DLD1 (cell line): ENCODE results near the gene GSN.

ENCODE experiments used
- in situ Hi-C: cut with HindIII; loops from 2 replicates; pipeline ENCODE4 v1.10.0; 2017; ENCODE audit warnings: low sequenced_read_pairs

Gene GSN

DNA sequence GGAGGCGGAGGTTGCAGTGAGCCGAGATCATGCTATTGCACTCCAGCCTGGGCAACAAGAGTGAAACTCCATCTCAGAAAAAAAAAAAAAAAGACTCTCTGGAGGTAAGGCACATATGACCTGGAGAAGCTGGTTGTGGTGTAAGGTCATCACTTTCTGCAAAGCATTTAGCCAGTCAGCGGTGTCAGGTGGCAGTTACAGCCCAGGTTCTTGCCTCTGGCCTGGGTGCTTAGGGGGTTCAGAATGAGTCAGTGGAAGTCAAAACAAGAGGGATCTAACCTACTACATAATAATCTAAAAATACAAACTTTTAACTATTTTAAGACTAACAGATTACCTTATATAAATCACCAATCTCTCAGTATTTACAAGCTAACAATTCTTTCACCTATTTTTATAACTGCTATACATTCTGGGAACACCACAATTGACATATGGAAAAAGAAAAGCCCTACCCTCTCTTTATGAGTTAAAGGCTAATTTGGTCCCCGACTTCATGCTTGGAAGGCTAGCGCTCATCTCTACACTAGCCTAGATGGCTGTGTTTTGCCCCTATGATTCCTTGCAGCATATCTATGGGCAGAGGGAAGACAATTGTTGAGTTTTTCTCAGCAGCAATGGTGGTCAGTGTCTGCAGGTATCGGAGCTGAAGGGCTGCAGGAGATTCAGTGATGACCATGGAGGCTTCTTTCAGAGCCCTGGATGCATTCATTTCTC, 72.9 kb downstream of the GSN start:
- in situ Hi-C loops, result no loop called here

DNA sequence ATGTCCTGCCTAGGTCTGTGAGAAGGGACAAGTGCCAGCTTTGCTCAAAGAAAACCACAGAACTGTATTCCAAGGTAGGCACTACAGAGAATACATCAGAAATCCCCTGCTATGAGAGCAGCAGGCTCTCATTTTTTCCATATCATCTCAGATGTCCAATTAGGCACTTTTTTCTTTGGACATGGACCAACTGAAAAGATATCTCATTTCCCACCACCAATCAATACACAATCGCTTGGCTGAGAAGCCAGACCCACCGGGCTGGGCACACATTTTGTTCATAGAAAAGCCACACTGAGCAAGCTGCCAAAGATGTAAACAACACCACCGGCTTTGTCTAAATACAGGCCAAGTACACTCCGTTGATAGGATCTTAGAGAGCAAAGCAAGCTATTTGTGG, 76.2 kb downstream of the GSN start:
- in situ Hi-C loops, result no loop called here

DNA sequence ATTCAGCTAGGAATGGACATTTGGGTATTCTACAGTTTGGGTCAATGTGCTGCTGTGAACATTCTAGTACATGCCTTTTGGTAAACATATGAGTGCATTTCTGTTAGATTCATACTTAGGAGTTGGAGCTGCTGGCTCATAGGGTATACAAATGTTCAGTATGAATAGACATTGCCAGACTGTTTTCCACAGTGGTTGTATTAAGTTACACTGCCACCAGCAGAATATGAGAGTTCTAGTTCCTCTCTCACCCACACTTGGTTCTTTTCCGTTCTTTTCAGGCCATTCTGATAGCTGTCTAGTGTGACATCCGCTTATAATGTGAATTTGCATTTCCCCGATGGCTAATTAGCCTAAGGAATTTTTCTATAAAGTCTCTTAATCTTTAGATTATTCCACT, 77.1 kb downstream of the GSN start:
- in situ Hi-C loops, result no loop called here

DNA sequence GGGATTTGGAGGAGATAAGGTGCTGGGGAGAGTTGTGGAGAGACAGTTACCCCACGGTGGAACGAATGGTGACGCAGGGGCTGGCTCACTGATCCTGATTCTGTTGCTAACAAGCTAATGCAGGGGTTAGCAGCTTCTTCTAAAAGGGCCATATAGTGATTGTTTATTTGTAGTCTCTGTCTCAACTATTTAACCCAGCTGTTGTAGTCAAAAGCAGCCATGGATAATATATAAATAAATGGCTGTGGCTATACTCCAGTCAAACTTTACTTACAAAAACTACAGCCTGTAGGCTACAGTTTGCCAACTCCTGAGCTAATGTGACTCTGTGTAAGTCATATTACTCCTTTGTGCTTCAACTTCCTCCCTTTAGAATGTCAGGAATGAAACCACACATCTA, 80.3 kb downstream of the GSN start:
- in situ Hi-C loops, result no loop called here

DNA sequence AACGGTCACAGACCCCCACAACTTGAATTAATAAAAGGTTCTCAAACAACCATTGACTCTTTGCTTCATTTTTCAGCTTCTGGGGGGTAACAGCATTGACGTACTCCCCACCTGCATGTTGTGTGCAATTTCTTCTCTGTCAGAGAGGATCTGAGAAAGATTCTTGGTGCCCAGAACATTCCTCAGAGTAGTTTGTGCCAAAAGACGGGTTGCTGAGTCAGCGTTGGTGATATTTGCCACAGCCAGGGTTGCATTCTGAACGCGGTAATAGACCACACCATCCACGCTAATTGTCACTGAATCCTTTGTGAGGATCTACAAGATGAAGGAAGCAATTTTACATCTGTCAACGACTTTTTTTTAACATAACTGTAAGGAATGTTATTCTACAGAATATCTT, 81.0 kb downstream of the GSN start:
- in situ Hi-C loops, result no loop called here

DNA sequence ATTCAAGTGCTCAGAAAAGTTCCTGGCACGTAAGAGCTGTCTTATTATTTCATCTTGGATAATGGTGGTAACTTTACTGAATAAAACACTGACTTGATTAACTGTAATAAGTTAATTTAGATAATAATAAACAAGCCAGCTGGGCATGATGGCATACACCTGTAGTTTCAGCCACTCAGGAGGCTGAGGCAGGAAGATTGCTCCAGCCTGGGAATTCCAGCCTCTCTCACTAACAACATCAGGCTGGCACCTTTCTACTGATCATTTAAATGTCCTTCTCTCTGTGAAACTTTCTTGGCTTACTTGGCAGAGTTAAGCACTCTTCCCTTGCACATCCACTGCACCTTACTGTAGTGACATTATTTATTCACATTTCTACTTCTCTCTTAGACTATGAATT, 82.1 kb downstream of the GSN start:
- in situ Hi-C loops, result no loop called here

DNA sequence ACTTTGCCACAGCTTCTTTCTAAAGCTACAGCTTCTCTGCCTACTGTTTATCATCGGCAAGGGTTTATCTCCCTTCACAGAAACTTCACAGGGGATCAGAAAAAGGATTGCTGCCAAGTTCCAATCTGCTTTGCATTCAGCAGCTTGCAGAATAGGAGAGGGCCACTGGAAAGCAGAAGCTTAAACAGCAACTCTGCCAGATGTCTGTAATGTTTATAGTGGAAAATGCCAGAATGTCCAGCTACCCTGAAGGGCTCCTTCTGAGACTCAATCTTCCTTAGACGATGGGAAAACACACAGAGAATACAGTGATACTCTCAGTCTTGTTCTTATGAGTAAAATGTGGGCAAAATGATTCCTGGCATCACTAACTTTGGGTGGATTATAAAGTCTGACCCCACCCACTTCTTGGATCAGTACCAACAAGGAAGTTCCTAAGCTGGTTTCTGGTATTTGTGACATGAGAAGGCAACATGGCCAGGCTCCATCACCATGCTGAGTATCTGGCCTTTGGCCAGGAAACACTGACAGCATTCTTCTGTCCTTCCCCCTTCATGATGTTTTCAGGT, 83.1 kb downstream of the GSN start:
- in situ Hi-C loops, result no loop called here

DNA sequence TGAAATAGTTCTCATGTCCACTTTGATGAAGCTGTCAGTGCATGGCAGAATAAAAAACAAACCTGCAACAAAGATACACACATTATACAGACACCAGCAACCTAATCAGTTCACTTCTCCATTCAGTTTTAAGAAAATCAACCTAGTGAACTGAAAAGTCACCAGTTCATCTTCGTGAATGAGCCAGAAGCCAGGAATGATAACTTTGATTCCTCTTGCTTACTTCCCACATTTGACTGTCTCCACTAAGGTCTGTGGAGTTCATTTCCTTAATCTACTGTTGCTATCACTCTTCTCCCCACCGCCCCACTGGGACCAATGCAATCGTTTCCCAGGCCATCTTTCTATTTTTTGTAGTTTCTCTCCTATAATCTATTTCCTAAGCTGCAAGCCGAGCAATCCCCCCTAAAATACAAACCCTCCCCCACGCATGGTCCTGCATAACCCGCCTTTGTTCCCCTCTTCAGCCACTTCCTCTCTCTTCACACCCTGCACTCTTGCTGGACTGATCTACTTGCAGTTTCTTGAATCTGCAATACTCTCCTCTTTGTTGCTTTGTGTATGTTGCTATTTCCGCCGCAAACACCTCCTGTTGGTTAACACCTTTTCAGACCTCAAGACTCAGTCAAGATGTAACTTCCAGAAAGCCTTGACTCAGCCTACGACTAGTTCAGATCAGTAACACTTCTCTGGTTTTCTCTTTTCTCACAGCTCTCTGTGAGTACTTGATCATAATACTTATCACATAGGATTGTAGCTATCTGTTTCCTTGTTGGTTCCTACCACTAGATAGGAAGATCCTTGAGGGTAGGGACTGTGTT, 85.5 kb downstream of the GSN start:
- in situ Hi-C loops, result no loop called here

DNA sequence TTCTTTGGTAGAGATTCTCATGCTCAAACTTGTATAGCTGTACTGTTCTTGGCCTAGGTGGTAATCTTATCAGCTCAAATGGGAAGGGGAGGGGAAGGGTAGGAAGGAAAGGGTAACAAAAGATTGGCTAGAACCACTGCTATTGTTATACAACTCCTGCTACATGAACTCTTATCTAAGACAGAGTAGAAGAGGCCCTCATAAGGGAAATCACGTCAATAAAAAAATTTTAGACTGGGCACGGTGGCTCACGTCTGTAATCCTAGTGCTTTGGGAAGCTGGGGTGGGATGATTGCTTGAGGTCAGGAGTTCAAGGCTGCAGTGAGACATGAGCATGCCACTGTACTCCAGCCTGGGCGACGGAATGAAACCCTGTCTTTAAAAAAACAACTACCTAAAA, 86.2 kb downstream of the GSN start:
- in situ Hi-C loops, result no loop called here

DNA sequence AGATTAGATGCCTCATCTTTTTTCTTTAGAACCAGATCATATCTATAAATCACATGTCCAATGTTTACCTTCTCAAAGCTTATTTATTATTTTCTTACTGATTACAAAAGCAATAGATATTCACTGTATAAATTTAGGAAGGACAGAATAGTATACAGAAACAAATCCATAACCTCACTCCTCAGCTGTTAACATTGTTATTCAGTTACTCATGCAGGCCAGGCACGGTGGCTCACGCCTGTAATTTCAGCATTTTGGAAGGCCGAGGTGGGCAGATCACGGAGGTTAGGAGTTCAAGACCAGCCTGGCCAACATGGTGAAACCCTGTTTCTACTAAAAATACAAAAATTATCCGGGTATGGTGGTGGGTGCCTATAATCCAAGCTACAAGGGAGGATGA, 86.8 kb downstream of the GSN start:
- in situ Hi-C loops, result no loop called here

DNA sequence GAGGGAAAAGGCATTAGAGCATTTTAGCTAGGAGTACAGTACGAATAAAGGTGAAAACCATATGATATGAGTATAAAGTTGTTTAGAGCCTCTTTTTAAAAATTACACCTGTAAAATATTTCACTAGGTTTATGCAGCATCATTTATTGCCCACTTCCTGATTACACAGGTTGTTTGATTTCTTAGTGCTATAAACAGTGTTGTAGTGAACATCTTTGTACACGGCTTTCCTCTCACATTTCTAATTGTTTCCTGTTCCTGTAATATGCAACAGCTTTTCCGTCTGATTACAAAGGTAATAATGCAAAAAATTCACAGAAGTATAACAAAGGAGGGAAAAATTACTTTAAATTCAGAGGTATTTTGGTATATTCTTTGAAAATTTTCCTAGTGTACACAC, 89.0 kb downstream of the GSN start:
- in situ Hi-C loops, result no loop called here

DNA sequence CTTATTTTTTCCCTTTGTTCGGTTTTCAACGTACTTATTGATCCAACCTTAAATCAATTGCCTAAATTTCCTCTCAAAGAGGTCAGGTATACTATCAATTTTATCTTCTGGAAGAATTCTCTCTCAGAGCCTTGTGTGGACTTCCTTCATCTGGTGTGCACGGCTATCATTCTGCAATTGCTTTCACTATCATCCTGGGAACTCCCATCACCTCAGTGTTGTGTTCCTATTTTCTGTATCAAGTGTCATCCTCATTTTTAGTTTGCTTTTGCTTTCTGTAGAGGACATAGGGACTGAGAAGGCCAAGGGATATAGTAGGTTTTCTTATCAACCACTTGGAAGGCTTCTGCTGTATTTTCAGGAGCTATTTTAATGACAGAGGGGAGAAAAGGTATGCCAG, 90.8 kb downstream of the GSN start:
- in situ Hi-C loops, result no loop called here

DNA sequence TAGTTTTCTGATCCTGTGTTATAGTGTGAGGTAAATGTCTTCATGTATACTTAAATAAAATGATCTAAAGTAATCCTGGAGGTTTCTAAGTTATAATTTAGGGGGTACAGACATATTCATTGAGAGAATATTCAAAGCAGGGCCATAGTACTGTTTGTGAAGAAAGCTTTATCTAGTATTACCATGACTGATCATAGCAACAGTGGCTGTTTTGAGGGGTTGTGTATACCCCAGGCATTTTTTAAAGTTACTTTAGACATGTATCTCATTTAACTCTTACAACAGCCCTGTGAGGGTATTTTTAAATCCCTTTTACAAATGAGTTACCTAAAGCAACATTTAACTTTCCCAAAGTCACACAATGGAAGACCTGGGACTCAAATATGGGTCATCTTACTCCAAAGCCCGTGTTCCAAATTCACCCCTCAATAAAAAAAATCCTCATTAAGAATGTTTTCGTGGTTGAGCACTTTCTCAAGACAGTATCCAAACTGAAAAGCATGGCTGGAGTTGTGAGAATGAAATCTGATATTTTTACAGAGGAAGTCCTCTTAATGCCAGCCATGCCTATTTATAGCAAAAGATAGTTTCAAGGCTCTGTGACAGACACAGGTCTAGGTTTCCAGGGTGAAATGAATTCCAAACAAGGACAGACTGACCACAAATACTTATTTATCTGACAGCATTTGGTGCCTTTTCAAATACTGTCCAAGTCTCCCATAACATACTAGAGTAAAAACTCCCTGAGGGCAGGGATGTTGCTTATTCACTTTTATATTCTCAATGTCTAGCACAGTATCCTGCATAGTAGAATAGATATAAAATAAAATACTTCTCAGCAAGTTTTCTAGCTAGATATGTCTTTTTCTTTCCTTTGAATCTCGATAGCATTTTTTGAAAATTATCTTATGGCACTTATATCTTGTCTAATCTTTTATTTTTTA, 91.7 kb downstream of the GSN start:
- in situ Hi-C loops, result no loop called here

DNA sequence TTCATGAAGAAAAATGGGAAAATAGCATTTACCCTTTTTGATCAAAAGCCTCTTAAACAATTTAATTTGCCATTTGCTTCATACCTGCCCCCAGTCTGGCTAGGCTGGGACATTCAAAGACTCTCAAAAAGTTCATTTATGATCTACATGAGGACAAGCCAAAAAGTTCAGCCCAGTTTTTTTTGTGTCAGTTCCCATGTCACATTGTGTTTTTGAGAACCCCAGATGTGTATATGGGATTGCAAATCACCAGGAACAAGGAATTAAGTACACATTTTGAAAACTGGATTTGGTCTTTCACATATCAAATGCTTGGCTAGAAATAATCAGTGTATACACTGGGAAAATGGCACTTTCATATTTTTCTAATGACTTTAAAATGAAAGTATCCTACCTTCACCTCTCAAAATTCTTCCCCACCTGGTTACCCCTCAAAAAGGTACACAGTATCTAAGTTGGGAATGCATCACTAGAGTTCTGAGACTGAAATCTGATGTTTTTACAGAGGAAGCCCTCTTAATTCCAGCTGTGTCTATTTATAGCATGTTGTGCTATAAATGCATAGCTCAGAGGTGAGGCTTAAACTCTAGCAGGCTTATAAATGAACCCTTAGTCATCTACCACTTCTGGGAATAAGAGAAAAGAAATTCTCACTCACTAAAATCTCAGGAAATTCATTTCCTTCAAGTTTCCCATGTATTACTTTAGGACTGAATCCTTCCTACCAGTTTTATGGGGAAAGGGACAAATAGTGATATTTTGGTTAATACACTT, 92.8 kb downstream of the GSN start:
- in situ Hi-C loops, result no loop called here

DNA sequence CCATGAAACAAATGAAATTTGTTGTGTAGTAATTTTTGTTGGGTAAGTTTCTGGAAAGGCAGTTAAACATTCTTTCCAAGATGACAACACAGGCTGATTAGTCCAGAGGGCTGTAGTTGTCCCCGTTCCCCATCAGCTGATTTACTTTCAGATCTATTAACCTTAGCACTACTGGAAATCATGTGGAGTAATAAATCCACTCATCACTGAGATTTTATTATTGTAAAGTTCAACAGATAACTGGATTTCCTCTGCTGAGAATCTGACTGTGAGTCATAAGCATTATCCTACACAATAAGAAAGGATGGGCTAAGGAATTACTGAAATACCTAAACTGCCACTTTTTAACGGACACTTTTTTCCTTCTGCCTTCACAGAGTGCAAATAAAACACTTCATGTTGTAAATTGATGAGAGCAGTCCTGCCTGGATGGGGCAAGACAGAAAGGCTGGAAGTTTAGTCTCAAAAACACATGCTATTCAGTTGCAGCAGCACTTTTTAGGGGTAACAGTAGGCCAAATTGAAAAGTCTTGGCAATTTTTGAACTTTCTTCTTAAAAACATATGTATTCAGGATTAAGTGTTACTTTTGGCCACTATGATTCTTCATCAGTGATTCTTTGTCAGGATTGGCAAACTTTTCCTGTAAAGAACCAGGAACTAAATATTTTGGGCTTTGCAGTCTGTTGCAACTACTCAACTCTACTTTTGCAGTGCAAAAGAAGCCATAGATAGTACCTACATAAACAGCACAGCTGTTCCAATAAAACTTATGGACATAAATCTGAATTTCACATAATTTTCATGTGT, 95.1 kb downstream of the GSN start:
- in situ Hi-C loops, result no loop called here

DNA sequence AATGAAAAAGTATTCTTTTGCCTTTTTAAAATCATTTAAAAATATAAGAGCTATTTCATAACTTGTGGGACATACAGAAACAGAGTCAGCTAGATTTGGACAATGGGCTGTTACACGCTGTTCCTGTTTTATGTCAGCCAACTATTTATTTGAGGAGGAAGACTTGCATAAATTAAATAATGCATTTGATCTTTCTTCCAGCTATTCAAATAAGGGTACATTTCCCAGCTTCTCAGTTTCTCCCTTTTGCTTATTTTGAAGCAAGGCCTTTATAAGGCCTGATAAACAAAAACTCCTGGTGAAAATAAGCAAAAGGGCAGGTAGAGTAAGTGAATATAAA, 95.6 kb downstream of the GSN start:
- in situ Hi-C loops, result no loop called here

DNA sequence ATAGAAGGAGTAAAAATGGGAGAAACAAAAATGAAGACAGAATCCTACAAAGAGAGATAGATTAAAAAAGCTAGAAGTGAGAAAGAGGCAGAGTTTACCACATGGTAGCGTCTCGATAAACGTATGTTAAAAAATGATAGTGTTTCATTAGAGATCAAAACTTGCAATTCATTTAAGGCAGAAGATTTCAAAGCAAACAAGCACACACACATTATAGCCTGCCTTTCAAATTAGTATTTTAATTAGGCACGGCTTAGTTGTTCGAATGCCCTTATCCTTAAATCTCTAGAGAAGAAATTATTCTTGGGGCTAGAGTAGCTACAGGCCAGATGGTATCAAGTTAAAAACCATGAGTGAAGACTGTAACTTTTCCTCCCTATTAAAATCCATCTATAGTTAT, 96.1 kb downstream of the GSN start:
- in situ Hi-C loops, result no loop called here

DNA sequence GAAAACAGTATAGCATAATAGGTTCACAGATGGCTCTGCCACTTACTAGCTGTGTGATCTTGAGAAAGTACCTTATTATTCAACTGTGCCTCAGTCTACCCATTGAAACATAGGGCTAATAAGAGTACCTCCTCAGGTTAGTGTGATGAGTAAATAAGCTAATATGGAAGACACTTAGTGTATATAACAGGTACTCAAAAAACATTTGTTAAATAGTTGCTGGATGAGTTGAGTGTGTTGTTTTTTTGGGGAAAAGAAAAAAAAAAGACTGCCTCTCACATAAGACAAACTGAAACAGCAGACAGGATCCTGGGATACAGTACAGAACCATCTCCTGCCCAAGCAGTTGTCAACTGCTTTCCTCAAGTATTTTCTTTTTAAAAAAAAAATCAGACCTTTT, 96.9 kb downstream of the GSN start:
- in situ Hi-C loops, result no loop called here

DNA sequence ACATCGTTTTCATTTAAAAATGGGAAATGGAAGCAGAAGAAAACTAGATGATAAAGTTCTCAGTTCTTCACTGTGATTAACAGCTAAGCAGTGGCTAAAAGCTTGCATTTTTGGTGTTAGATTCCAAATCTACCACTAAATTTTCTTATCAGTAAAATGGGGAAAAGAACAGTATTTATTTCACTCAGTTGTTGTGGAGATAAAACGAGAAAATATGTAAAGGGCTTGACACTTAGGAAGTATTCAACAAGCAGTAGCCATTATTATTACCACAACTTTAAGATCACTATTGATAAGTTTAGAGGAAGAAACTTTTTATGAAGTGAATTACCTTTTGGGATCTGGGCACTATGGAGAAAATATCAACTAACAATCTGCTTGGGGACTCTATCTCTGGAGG, 97.6 kb downstream of the GSN start:
- in situ Hi-C loops, result no loop called here
